Tibial nerve (tissue), 4 donors: ENCODE data around the gene SETD1A. TPM values are rescaled to one million over a fixed set of nuclear protein-coding genes. Genes with fewer than 3 reads are reported as not detected.

ENCODE experiments used
- DNase-seq, 2 donors: peaks; one replicate each; pipeline ENCODE4 v3.0.0-alpha.2; 2019; ENCODE audit warnings: low spot score in 2 of 2
- H3K27ac ChIP-seq, 4 donors: fragments of 200-600 bp; sonication (generic) in 3 of 4; one replicate each; pipeline ENCODE4 v1.5.1; 2017 to 2019; ENCODE audit warnings: mild to moderate bottlenecking in 1 of 4
- H3K27me3 ChIP-seq, 2 donors: fragments of 200-600 bp; sonication (generic) in 1 of 2; one replicate each; pipeline versions ENCODE4 v1.5.1 to v1.6.0; 2017 to 2019
- H3K36me3 ChIP-seq, 3 donors: fragments of 200-600 bp; sonication (generic); one replicate each; pipeline ENCODE4 v1.5.1; 2018 to 2019
- H3K4me1 ChIP-seq, 4 donors: fragments of 200-600 bp; sonication (generic) in 3 of 4; one replicate each; pipeline ENCODE4 v1.5.1; 2017 to 2019
- H3K4me3 ChIP-seq, 4 donors: fragments of 200-600 bp; sonication (generic) in 3 of 4; one replicate each; pipeline ENCODE4 v1.5.1; 2017 to 2019; ENCODE audit warnings: mild to moderate bottlenecking in 1 of 4, moderate library complexity in 1 of 4
- H3K9me3 ChIP-seq, 4 donors: fragments of 200-600 bp; sonication (generic) in 3 of 4; one replicate each; pipeline ENCODE4 v1.5.1; 2017 to 2019
- CTCF ChIP-seq, 5 experiments: fragments of 200-600 bp in 3 of 5; fragments of 450-650 bp in 2 of 5; sonication (generic) in 3 of 5; IDR thresholded peaks; one replicate each; pipeline ENCODE4 v1.5.1; 2016 to 2019; ENCODE audit warnings: antibody characterized with exemption in 5 of 5, mild to moderate bottlenecking in 3 of 5, moderate library complexity in 2 of 5
- EP300 ChIP-seq, 2 donors: sonication (generic); formaldehyde crosslinking; IDR thresholded peaks; one replicate each; pipeline ENCODE4 v1.6.1; 2017; ENCODE audit warnings: antibody characterized with exemption in 2 of 2, mild to moderate bottlenecking in 1 of 2
- POLR2A ChIP-seq, 2 donors: fragments of 450-650 bp; IDR thresholded peaks; one replicate each; pipeline ENCODE4 v1.6.1; 2017; ENCODE audit warnings: antibody characterized with exemption in 2 of 2, mild to moderate bottlenecking in 2 of 2, moderate library complexity in 2 of 2
- WGBS, 2 donors: methylation state at CpG; one replicate each; pipeline ENCODE4 v1.1.5; 2018; 5-methylcytosine and 5-hydroxymethylcytosine counted together
- total RNA-seq, 4 donors: library from RNA; depleted of rRNA; stranded (reverse); fragments of >200 nt; gene quantifications; one replicate each; pipeline ENCODE4 v1.1.0, GENCODE V29; 2016

Gene SETD1A
- total RNA-seq, 4 donors from 2014 or later, result 7.9 to 17.1 (median 10.7) TPM

- 81 to 90% methylated on average over 14 to 23 of the region's 25 CpGs for WGBS, 2 donors
These were observed 25.8 kb downstream of the SETD1A start for GRCh38 chr16:30983289-30983889.

DNA sequence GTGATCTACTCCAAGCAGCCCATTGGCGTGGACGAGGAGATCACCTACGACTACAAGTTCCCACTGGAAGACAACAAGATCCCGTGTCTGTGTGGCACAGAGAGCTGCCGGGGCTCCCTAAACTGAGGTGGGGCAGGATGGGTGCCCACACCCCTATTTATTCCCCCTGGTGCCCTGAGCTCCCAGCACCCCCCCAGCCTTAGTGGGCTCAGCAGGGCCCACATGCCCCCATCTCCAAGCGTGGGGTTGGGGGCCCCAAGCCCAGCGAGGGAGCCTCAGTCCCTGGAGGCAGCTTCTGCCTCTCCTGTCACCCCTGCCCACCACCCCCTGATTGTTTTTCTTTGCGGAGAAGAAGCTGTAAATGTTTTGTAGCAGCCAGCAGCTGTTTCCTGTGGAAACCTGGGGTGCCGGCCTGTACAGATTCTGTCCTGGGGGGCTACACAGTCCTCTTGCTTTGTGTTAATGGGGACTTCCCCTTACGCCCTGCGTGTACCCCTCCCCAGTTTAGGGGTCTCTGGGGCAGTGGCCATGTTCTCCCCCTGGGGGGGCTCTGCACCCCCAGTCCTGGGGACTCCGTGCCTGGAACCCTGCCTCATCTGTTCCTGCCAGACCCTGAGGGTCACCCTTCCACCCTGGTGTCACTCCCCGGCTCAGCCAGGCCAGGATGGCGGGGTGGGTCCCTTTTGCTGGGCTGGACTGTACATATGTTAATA is 26.5 kb downstream of the SETD1A start:
- no peaks in the 10 kb centered on the region for H3K27me3 ChIP-seq
- H3K9me3 ChIP-seq, result no peaks in the 10 kb centered on the region
- DNase-seq, result no peak
- no peak for TF ChIP-seq CTCF (IDR thresholded peaks at IDR 0.05)
- TF ChIP-seq POLR2A (IDR thresholded peaks at IDR 0.05), result no peak
- no peak for TF ChIP-seq EP300 (IDR thresholded peaks at IDR 0.05)
- 73 to 78% methylated on average over 14 of the region's 14 CpGs for WGBS, 2 donors
- H3K36me3 ChIP-seq, result peaks cover 0 to 87% (median 13%) of the 10 kb centered on the region in 3 donors
- H3K4me3 ChIP-seq, result no peak overlapping the region
- peak overlapping the region in 2 of 4 donors; percentile 26 to 84 for H3K27ac ChIP-seq
- peaks cover 0 to 29% (median 11%) of the 10 kb centered on the region in 4 donors for H3K4me1 ChIP-seq

More at GRCh38 chr16:30983289-30983889, 25.8 kb downstream of the SETD1A start:
- no peak for DNase-seq
- Histone ChIP-seq H3K9me3 (no peaks in the 10 kb centered on the region), H3K27ac (peak overlapping the region in 1 of 4 donors; percentile 4), H3K4me3 (no peak overlapping the region), H3K4me1 (peaks cover 0 to 29% (median 11%) of the 10 kb centered on the region in 4 donors), H3K36me3 (peaks cover 0 to 87% (median 13%) of the 10 kb centered on the region in 3 donors), H3K27me3 (no peaks in the 10 kb centered on the region)
- TF ChIP-seq CTCF (IDR thresholded peaks at IDR 0.05) (no peak), POLR2A (IDR thresholded peaks at IDR 0.05) (no peak), EP300 (IDR thresholded peaks at IDR 0.05) (no peak)

DNA sequence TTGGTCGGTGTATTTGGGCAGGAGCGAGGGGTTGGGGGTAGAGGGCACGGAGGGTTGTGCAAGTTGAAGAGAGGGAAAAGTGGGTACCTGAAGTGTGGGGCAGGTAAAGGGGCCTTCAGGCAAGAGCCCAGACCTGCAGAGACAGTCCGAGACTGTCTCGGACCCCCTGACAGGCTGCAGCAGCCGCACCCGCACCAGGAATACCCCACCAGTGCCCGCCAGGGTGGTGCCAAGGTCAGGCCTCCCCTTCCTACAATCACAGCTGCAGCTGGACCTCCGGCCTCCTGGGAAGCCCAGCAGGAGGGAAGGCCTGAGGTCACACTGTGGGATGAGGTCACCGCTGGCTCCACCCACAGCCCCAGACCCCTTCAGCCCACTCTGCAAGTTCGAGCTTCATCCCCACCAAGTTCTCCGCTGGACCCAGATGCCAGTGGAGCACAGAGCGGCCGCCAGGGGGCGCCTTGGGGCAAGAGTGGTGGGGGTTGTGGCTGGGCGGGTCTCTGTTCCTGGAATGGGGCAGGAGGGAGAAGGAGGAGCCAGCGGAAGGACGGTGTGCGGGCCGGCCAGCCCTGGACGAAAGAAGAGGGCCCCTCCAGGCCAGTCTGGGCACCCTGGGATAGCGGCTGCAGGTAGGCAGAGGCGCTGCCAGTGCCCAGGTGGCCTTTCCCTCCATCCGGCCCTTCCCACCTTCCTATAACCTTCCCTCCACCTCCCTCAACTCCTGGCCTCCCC is 27.3 kb downstream of the SETD1A start, which contains the start of gene HSD3B7:
Gene HSD3B7, plus strand, starts transcription at position 539 of the 732 bp plus-strand sequence. CDS start 452 bp downstream, outside the sequence.
- peaks cover 0 to 29% (median 11%) of the 10 kb centered on the region in 4 donors for H3K4me1 ChIP-seq
- 24 to 31% methylated on average over 23 to 24 of the region's 24 CpGs for WGBS, 2 donors
- no peaks in the 10 kb centered on the region for H3K27me3 ChIP-seq
- TF ChIP-seq POLR2A (IDR thresholded peaks at IDR 0.05) (no peak), EP300 (IDR thresholded peaks at IDR 0.05) (peak; percentile 47 to 68), CTCF (IDR thresholded peaks at IDR 0.05) (peak; percentile 88 to 98 (median 97))
- H3K36me3 ChIP-seq, result peaks cover 0 to 80% (median 13%) of the 10 kb centered on the region in 3 donors
- H3K27ac ChIP-seq, result peak within 1 kb of the TSS in 3 of 4 donors; percentile 26 to 84 (median 64)
- peak; percentile 91 to 95 for DNase-seq
- peak within 1 kb of the TSS; percentile 21 to 59 (median 42) for H3K4me3 ChIP-seq
- H3K9me3 ChIP-seq, result no peaks in the 10 kb centered on the region

DNA sequence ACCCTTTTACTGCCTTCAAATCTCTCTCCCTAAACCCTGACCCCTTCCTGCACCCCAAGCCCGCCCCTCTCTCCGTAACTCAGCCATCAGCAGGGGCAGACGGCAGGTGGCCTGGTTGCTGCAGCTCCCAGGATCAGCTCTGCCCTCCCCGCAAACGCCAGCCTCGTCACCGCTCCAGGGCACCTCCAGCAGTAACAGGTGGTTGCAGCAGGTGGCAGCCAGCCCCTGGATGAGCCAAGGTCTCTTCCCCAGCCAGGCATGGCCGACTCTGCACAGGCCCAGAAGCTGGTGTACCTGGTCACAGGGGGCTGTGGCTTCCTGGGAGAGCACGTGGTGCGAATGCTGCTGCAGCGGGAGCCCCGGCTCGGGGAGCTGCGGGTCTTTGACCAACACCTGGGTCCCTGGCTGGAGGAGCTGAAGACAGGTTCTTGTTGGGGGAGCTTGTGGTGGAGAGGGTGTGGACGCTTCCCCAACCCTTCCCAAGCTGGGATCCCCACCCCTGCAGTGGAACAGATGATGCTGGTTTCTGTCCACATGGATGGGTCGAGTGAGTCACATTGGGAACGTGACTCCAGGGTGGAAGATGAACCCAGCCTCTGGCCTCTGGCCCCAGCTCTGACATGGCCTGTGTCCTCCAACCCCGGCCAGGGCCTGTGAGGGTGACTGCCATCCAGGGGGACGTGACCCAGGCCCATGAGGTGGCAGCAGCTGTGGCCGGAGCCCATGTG is 28.0 kb downstream of the SETD1A start:
- 47 to 62% methylated on average over 8 to 16 of the region's 20 CpGs for WGBS, 2 donors
- no peak for TF ChIP-seq POLR2A (IDR thresholded peaks at IDR 0.05)
- DNase-seq, result no peak
- H3K9me3 ChIP-seq, result no peaks in the 10 kb centered on the region
- peaks cover 0 to 73% (median 13%) of the 10 kb centered on the region in 3 donors for H3K36me3 ChIP-seq
- peak overlapping the region; percentile 21 to 59 (median 42) for H3K4me3 ChIP-seq
- no peaks in the 10 kb centered on the region for H3K27me3 ChIP-seq
- peak overlapping the region in 3 of 4 donors; percentile 26 to 84 (median 64) for H3K27ac ChIP-seq
- peaks cover 0 to 29% (median 11%) of the 10 kb centered on the region in 4 donors for H3K4me1 ChIP-seq
